RWPE1 (cell line): ENCODE results near the gene SLC30A5.
"Not testable (repeated sequence)": the region's sequence is repeated elsewhere in the genome, so short reads cannot be mapped to it uniquely, and the experiment has no call there.

Experiments
- CTCF ChIA-PET: fragments of 350-600 bp; sonication (Branson Sonifier 250); formaldehyde crosslinking; extraction: SDS; loops from one replicate; lab custom pipeline; 2021; lab: Yijun Ruan, JAX
- POLR2A ChIA-PET: fragments of 400-600 bp; formaldehyde crosslinking; extraction: SDS; loops from one replicate; lab custom pipeline; 2020; ENCODE audit warnings: antibody characterized with exemption; ENCODE audit not compliant: low non-redundant PET; lab: Yijun Ruan, JAX
- DNase-seq: peaks from one replicate; pipeline ENCODE4 v3.0.0; 2012; ENCODE audit warnings: low spot score
- H3K27ac ChIP-seq: fragments of 450-650 bp; 2 replicates; pipeline ENCODE4 v1.5.1; 2017
- CTCF ChIP-seq: fragments of 450-650 bp; conservative IDR thresholded peaks from 2 replicates; pipeline ENCODE4 v1.5.1; 2017; ENCODE audit warnings: low read depth, mild to moderate bottlenecking

Gene SLC30A5

GRCh38 chr5:69093771-69094482 is at the start of gene SLC30A5:
Gene SLC30A5, plus strand, starts transcription at chr5:69094014. Its CDS starts 242 bp downstream, at chr5:69094256.
- POLR2A ChIA-PET, result interaction anchor here (0.6 to 1.1 kb wide), 5 partner anchors 13 to 242 kb away, joined by 3 to 4 read pairs (median 3); partner anchors contain the start of gene CENPH
- H3K27ac ChIP-seq, result peak within 1 kb of the TSS; percentile 87
- CTCF ChIA-PET, result interaction anchor here (0.5 to 1.6 kb wide), 35 partner anchors 10 to 828 kb away, joined by 3 to 23 read pairs (median 4); partner anchors contain the start of genes AK6, CCDC125, CENPH and MARVELD2
- TF ChIP-seq CTCF, result peak; percentile 97
- DNase-seq, result peak; percentile 100

- CTCF ChIA-PET, result interaction anchor here (1.6 kb wide), 1 partner anchor 48 kb away, joined by 3 read pairs; the partner anchor contains the start of gene SLC30A5
- DNase-seq, POLR2A ChIA-PET, H3K27ac ChIP-seq: not testable (repeated sequence)
Measured at GRCh38 chr5:69045213-69045612, 48.6 kb upstream of the SLC30A5 start.

- no peak overlapping the region for H3K27ac ChIP-seq
- CTCF ChIA-PET, result interaction anchor here (0.6 to 0.8 kb wide), 3 partner anchors 37 to 351 kb away, joined by 3 to 5 read pairs (median 4); no protein-coding TSS in a partner anchor
- no peak for DNase-seq
- POLR2A ChIA-PET, result interaction anchor here (1.2 kb wide), 1 partner anchor 47 kb away, joined by 3 read pairs; the partner anchor contains the start of gene SLC30A5
- no peak for TF ChIP-seq CTCF
Measured at GRCh38 chr5:69046375-69046957, 47.3 kb upstream of the SLC30A5 start.

GRCh38 chr5:69048230-69048629 is 45.6 kb upstream of the SLC30A5 start:
- ChIA-PET POLR2A (no interaction called here), CTCF (interaction anchor here (0.7 to 1.8 kb wide), 2 partner anchors 12 to 45 kb away, joined by 4 to 5 read pairs; partner anchors contain the start of gene SLC30A5)

GRCh38 chr5:69049151-69049550 is 44.7 kb upstream of the SLC30A5 start:
- TF ChIP-seq CTCF, result no peak
- no peak for DNase-seq
- H3K27ac ChIP-seq, result no peak overlapping the region
- ChIA-PET POLR2A (no interaction called here), CTCF (interaction anchor here (1.8 kb wide), 1 partner anchor 44 kb away, joined by 5 read pairs; the partner anchor contains the start of gene SLC30A5)

More at GRCh38 chr5:69048230-69048629, 45.6 kb upstream of the SLC30A5 start:
- H3K27ac ChIP-seq, result no peak overlapping the region
- DNase-seq, result no peak
- TF ChIP-seq CTCF, result peak; percentile 78

GRCh38 chr5:69049796-69050195 is 44.0 kb upstream of the SLC30A5 start:
- ChIA-PET CTCF (interaction anchor here (0.6 to 1.8 kb wide), 3 partner anchors 44 to 348 kb away, joined by 3 to 5 read pairs (median 3); partner anchors contain the start of gene SLC30A5), POLR2A (no interaction called here)
- TF ChIP-seq CTCF, result no peak
- no peak overlapping the region for H3K27ac ChIP-seq
- no peak for DNase-seq
